GM12878 (cell line): ENCODE measurements around the gene BCAS3. TPM values are rescaled to one million over a fixed set of nuclear protein-coding genes. Genes with fewer than 3 reads are reported as not detected.
A peak's percentile ranks its signal among the peaks of the same experiment; 100 is the strongest.

ENCODE experiments used
- ATAC-seq: fragments of 200-7000 bp; cut with Tn5 transposase; 3 replicates; pipeline ENCODE4 v1.9.1; 2020; ENCODE audit warnings: mild to moderate bottlenecking, moderate library complexity
- BruUV-seq: library from RNA; stranded (reverse); fragments of 400-500 nt; replicated peaks from 2 replicates; lab custom pipeline; 2021; lab: Mats Ljungman, UMichigan
- CTCF ChIA-PET: fragments of 300-600 bp; sonication (Branson Sonifier 250); formaldehyde crosslinking; extraction: SDS; loops from one replicate; lab custom pipeline; 2021; ENCODE audit warnings: inconsistent platforms; lab: Yijun Ruan, JAX
- POLR2A ChIA-PET: fragments of 350-600 bp; formaldehyde crosslinking; extraction: SDS; loops from one replicate; lab custom pipeline; 2021; ENCODE audit warnings: inconsistent platforms; lab: Charles Lee
- RAD21 ChIA-PET: fragments of 300-600 bp; sonication (Branson Sonifier 250); formaldehyde crosslinking; loops from one replicate; lab custom pipeline; 2023; ENCODE audit warnings: antibody characterized with exemption; ENCODE audit not compliant: unreplicated experiment; lab: Charles Lee
- SMC1A ChIA-PET: fragments of 300-600 bp; sonication (Branson Sonifier 250); formaldehyde crosslinking; loops from one replicate; lab custom pipeline; 2023; ENCODE audit not compliant: unreplicated experiment, uncharacterized antibody; lab: Charles Lee
- DNase-seq: peaks from one replicate; pipeline ENCODE4 v3.0.0-alpha.2; 2011; ENCODE audit warnings: low read depth, low spot score
- FAIRE-seq: peaks from 3 replicates; lab custom pipeline; 2011; peaks lifted over from hg19 to GRCh38; lab: Jason Lieb, UNC
- H2AFZ ChIP-seq: 2 replicates; pipeline ENCODE4 v1.6.0; 2011; ENCODE audit warnings: low read depth, low read length, control low read depth; ENCODE audit not compliant: control insufficient read depth
- H3K27ac ChIP-seq: 2 replicates; pipeline ENCODE4 v1.5.1; 2011; ENCODE audit warnings: control low read depth; ENCODE audit not compliant: control insufficient read depth, insufficient read depth
- H3K27me3 ChIP-seq, 2 experiments: replicated peaks in 1 of 2; 2 replicates each; pipeline versions ENCODE4 v1.6.0 to v1.6.1; 2011; ENCODE audit warnings: low read length in 1 of 2; ENCODE audit not compliant: control insufficient read depth in 2 of 2, insufficient read depth in 2 of 2
- H3K36me3 ChIP-seq, 2 experiments: 2 replicates each; pipeline ENCODE4 v1.5.1; 2011; ENCODE audit warnings: low read length in 1 of 2; ENCODE audit not compliant: control insufficient read depth in 2 of 2, insufficient read depth in 2 of 2
- H3K4me1 ChIP-seq: 2 replicates; pipeline ENCODE4 v1.6.1; 2011; ENCODE audit warnings: mild to moderate bottlenecking, low read length, moderate library complexity, mixed read lengths; ENCODE audit not compliant: control insufficient read depth, insufficient read depth
- H3K4me2 ChIP-seq: 2 replicates; pipeline ENCODE4 v1.6.0; 2011; ENCODE audit warnings: control low read depth; ENCODE audit not compliant: control insufficient read depth, insufficient read depth
- H3K4me3 ChIP-seq: fragments of 200-600 bp; sonication (generic); 2 replicates; pipeline ENCODE4 v1.5.1; 2016
- H3K79me2 ChIP-seq: 2 replicates; pipeline ENCODE4 v1.6.0; 2011; ENCODE audit warnings: low read length; ENCODE audit not compliant: control insufficient read depth, insufficient read depth
- H3K9ac ChIP-seq: 2 replicates; pipeline ENCODE4 v1.8.0; 2011; ENCODE audit warnings: low read length, control low read depth, mixed read lengths; ENCODE audit not compliant: control insufficient read depth, insufficient read depth
- H3K9me3 ChIP-seq: replicated peaks from 3 replicates; pipeline ENCODE4 v1.5.1; 2011; ENCODE audit warnings: mild to moderate bottlenecking, low read length; ENCODE audit not compliant: control insufficient read depth, insufficient read depth
- H4K20me1 ChIP-seq: 2 replicates; pipeline ENCODE4 v1.6.0; 2011; ENCODE audit not compliant: control insufficient read depth, insufficient read depth
- MTA2 ChIP-seq: fragments of 450-650 bp; IDR thresholded peaks from 2 replicates; pipeline ENCODE4 v1.6.1; 2016; ENCODE audit warnings: low read depth, mild to moderate bottlenecking, moderate library complexity
- NFXL1 ChIP-seq: fragments of 450-650 bp; IDR thresholded peaks from 2 replicates; pipeline ENCODE4 v1.6.1; 2017; ENCODE audit warnings: antibody characterized with exemption, mild to moderate bottlenecking, borderline replicate concordance
- RELB ChIP-seq: fragments of 450-650 bp; IDR thresholded peaks from 2 replicates; pipeline ENCODE4 v1.6.1; 2017; ENCODE audit warnings: low read depth, mild to moderate bottlenecking, moderate library complexity
- SRF ChIP-seq, 2 experiments: IDR thresholded peaks; 2 replicates each; pipeline ENCODE4 v1.6.1; 2011; ENCODE audit warnings: low read depth in 2 of 2, low read length in 2 of 2, mild to moderate bottlenecking in 1 of 2, moderate library complexity in 1 of 2
- TBL1XR1 ChIP-seq: IDR thresholded peaks from 2 replicates; pipeline ENCODE4 v1.6.1; 2012; ENCODE audit warnings: low read depth, low read length, improper control_type of control experiment
- WGBS: methylation state at CpG from one replicate; pipeline ENCODE4 v1.1.6; 2016; ENCODE audit warnings: low lambda C conversion rate; ENCODE audit not compliant: insufficient replicate concordance, insufficient coverage; ENCODE audit errors: missing lambda C conversion rate; 5-methylcytosine and 5-hydroxymethylcytosine counted together
- in situ Hi-C: fragments of 300-500 bp; cut with MboI; formaldehyde crosslinking; loops from 9 replicates; pipeline ENCODE4 v1.14.3; 2018; ENCODE audit warnings: mixed read lengths
- intact Hi-C: fragments of 100-400 bp; cut with micrococcal nuclease; formaldehyde crosslinking; loops from one replicate; pipeline ENCODE4 v1.14.2; 2022; ENCODE audit not compliant: unreplicated experiment
- polyA plus RNA-seq, 11 experiments: library from polyadenylated mRNA; depleted of rRNA in 4 of 11; unstranded in 6 of 11; stranded (reverse) in 5 of 11; fragments of >200 nt; fragmentation: Nextera tagmentation in 4 of 11; fragmentation: Illumina TruSeq in 1 of 11; extraction: Ambion mirVana in 4 of 11; extraction: Trizol in 1 of 11; gene quantifications; 1 replicate in 1 of 11; 2 replicates in 10 of 11; pipeline versions ENCODE4 v1.2.1 to v1.2.3, GENCODE V29; 2011 to 2016; ENCODE audit warnings: inconsistent platforms in 2 of 11, missing spikeins in 2 of 11, low read depth in 1 of 11
- total RNA-seq, 4 experiments: library from RNA; depleted of rRNA in 3 of 4; stranded (reverse); fragments of >200 nt in 3 of 4; fragmentation: Illumina TruSeq in 1 of 4; extraction: Trizol in 1 of 4; gene quantifications; 2 replicates each; pipeline versions ENCODE4 v1.2.1 to v1.2.3, GENCODE V29; 2013 to 2021

Gene BCAS3
- total and polyA plus RNA-seq, 10 of the 15 experiments (the other 5 are each of a cell fraction or from before 2014, with no cell fraction given) = 2.1 to 11.0 (median 6.6) TPM

- ChIA-PET RAD21 (no interaction called here), POLR2A (no interaction called here), CTCF (no interaction called here), SMC1A (no interaction called here)
- FAIRE-seq = no peak
- TF ChIP-seq NFXL1 = 0 out of 2 replicates have a peak, but pooled peaks have one; percentile 25
- TF ChIP-seq RELB = no peak
- no peak overlapping the region for H3K4me3 ChIP-seq
- no peak for DNase-seq
- H3K79me2 ChIP-seq = no peaks in the 10 kb centered on the region
- no peaks in the 10 kb centered on the region for H3K27me3 ChIP-seq
- BruUV-seq = no TSS peak
- H3K36me3 ChIP-seq = no peaks in the 10 kb centered on the region
- H3K4me2 ChIP-seq = no peak overlapping the region
- ATAC-seq = no peak
- intact Hi-C loops (no loop called here), in situ Hi-C loops (no loop called here)
- no peaks in the 10 kb centered on the region for H3K9me3 ChIP-seq
- WGBS = 52% methylated on average over 3 of the region's 3 CpGs
- H3K9ac ChIP-seq = no peak overlapping the region
- H2AFZ ChIP-seq = no peak overlapping the region
- no peaks in the 10 kb centered on the region for H3K4me1 ChIP-seq
- H4K20me1 ChIP-seq = no peaks in the 10 kb centered on the region
- H3K27ac ChIP-seq = no peak overlapping the region
Measured at GRCh38 chr17:60704170-60704569, 26.5 kb downstream of the BCAS3 start.

GRCh38 chr17:60712675-60713074, 35.0 kb downstream of the BCAS3 start:
- ChIA-PET CTCF (interaction anchor here (0.6 to 1.3 kb wide), 2 partner anchors 8 to 677 kb away, joined by 3 to 10 read pairs; no protein-coding TSS in a partner anchor), RAD21 (no interaction called here), SMC1A (no interaction called here), POLR2A (no interaction called here)
- 46% methylated on average over 2 of the region's 2 CpGs for WGBS
- Histone ChIP-seq H3K9me3 (no peaks in the 10 kb centered on the region), H3K4me2 (no peak overlapping the region), H3K27ac (no peak overlapping the region), H4K20me1 (no peaks in the 10 kb centered on the region), H3K9ac (no peak overlapping the region), H2AFZ (no peak overlapping the region), H3K79me2 (no peaks in the 10 kb centered on the region), H3K27me3 (no peaks in the 10 kb centered on the region), H3K36me3 (no peaks in the 10 kb centered on the region), H3K4me3 (no peak overlapping the region), H3K4me1 (no peaks in the 10 kb centered on the region)
- no TSS peak for BruUV-seq
- in situ Hi-C loops (no loop called here), intact Hi-C loops (no loop called here)
- DNase-seq (no peak), ATAC-seq (no peak), FAIRE-seq (no peak)
- peak; percentile 24; the same call in 1 of the 2 replicates for TF ChIP-seq NFXL1
- no peak for TF ChIP-seq SRF (IDR thresholded peaks at IDR 0.05; ENCODE audit: low read depth in 2 of 2, low read length in 2 of 2)
- TF ChIP-seq TBL1XR1 = no peak
- TF ChIP-seq MTA2 = no peak
